SK-N-MC (cell line): ENCODE data around the gene HBEGF.

Source experiments
- EZH2 ChIP-seq: fragments of 200-600 bp; sonication (generic); IDR thresholded peaks from one replicate; pipeline ENCODE4 v1.6.1; 2017; ENCODE audit warnings: antibody characterized with exemption
- FOXP2 ChIP-seq: optimal IDR thresholded peaks from 2 replicates; pipeline ENCODE3; 2011; ENCODE audit warnings: mild to moderate bottlenecking, moderate library complexity; ENCODE audit not compliant: insufficient read depth; ENCODE audit errors: extremely low read length, control extremely low read depth
- POLR2AphosphoS5 ChIP-seq: IDR thresholded peaks from 2 replicates; pipeline ENCODE4 v1.6.1; 2012; ENCODE audit warnings: mild to moderate bottlenecking, low read depth, low read length, borderline replicate concordance

- TF ChIP-seq POLR2AphosphoS5: no peak
- no peak for TF ChIP-seq EZH2
- no peak for TF ChIP-seq FOXP2
Observed at GRCh38 chr5:140293091-140293848, 53.1 kb downstream of the HBEGF start.
